Ramos (cell line): ENCODE data around the gene DOCK8.

Source experiments
- in situ Hi-C: fragments of 300-500 bp; cut with MboI; formaldehyde crosslinking; loops from one replicate; pipeline ENCODE4 v1.14.3; 2022; ENCODE audit warnings: low sequenced_read_pairs; ENCODE audit not compliant: unreplicated experiment

The DOCK8 gene

DNA sequence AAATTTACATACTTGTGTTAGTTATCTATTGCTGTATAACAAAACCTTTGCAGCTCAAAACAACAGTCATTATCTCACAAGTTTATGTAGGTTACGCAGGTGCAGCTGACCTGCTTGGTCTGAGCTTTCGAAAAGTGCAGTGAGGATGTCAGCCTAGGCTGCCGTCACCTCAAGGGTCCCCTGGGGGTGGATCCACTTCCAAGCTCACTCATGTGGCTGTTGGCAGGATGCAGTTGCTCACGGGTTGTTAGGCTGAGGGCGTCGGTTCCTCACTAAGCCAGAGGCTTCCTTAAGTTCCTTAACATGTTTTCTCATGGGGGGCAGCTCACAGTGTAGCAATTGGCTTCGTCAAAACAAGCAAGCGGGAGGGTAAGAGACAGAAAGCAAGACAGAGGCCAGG is 139.8 kb downstream of the DOCK8 start:
- in situ Hi-C loops, result no loop called here

DNA sequence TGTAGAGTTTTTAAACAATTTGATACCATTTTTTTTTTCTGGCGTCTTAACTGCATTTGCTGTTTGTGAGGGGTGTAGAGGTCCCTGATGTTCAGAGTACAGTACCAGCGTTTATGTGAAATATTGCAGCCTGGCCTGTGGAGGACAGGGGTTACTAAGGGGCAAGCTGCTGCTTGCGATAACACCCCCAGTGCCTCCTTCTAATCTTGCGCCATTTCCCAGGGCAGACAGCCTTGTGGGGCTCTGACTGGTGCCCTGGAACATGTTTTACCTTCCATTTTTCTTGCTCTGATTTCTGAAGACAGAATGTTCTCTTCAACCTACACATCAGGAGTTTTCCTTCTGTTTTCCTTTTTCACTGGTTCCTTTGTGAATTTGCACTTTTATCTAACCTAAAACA is 142.9 kb downstream of the DOCK8 start:
- in situ Hi-C loops, result no loop called here

DNA sequence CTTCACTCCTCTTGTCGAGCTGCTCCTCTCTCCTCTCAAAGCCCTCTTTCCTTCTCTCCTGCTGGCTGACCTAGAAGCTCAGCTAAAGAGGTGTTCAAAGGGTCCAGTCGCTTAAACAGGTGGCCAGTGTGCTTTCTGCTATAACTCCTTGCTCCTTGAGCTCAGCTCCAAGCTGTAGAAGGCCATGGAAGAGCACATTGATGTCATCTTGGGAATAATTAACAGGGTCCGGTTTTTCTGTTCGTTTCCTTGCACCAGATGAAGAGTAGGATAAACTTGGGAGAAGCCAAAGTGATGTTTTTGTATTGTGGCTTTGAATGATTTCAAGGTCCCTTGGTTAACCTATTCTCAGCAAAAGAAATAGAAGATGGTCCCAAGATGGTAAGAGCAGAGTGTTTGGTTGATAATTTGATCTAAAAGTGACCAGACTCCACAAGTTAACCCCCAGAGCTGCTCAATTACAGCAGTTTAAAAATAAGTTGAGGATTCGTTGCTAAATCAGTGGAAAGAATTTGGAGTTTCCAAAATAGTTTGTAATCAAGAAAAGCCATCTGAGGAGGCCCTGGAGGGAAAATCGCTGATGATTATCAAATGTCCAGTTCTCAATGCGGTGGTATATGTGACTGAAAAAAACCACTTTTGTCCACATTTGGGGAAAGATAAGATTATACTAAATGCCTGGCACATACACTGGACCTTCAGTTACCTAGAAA is 148.1 kb downstream of the DOCK8 start:
- in situ Hi-C loops, result no loop called here

DNA sequence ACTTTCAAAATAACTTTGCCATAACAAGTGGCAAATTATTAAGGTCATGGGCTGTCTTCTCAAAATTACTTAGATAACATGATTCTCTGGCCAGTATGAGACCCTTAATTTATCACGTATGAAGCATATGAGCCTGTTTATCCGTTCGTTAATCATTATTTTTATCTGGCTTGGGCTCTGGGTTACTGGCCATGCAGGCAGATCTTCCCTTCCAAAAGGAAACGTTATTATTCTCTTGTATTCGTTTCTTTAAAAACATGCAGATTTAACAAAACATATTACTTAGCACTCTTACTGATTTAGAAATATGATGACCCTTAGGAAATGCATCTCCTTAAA is 148.6 kb downstream of the DOCK8 start:
- in situ Hi-C loops, result no loop called here

DNA sequence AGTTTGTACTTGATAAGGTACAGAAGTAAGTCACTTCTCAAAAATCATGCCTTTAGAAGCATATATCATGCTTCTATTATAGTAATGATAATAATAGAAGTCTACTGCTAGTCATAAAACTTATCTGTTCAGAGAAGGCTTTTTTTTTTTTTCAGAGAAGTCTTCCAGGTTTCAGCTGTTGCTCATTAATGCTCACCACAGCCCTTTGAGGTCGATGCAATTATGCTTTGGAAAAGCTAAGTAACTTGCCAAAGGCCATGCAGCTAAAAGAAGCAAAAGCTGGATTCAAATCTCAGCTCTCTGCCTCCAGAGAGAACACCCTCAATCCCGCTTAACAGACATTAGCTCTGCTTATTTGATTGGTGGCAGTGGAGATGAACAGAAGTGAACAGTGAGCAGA is 150.8 kb downstream of the DOCK8 start:
- in situ Hi-C loops, result no loop called here

DNA sequence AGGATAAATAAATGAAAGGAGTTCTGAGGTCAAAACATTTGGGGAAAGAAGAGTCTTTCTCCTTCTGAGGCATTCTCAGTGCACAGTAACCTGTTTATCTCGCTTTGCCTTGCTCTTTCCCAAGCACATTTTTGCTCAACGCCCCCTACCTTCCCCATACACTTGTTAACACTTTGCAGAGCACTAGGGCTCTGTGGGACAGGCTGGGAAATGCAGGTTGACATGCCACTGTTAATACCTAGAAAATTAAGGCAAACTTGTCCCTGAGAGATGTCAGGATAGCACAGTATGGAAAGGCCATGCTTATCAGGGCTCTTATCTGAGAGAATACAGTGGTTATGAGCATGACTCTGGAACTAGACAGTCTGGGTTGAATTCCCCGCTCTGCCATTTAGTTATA is 152.0 kb downstream of the DOCK8 start:
- in situ Hi-C loops, result no loop called here

DNA sequence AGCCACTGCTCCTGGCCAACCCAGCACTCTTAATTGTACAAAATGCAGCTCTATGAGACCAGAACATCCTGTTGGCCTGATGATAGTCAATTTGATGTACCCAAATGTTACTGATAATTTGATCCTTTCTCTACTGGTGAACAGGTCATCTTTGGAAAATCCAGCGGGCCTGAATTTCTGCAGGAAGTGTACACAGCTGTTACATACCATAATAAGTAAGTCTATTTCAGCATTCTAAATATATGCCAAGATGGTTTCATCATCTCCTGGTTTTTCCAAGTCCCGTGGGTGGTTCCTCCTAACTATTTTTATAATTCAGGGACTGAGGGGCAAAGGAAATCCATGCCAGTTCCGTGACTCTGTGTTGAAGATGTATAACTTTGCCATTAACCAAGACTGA is 155.4 kb downstream of the DOCK8 start:
- in situ Hi-C loops, result no loop called here

DNA sequence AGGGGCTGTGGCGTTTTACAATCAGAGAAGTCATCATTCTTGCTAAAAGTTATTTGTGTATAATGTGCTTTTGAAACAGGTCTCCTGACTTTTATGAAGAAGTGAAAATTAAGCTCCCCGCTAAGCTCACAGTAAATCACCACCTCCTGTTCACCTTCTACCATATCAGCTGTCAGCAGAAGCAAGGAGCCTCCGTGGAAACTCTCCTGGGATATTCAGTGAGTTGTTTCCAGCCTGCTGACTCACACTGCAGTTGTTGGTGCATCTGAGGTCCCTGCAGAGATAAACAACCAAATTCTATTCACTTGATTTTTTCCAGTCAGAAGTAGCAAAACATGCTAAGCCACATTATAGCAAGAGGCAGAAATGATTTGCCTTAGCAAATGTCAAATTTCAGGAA is 156.7 kb downstream of the DOCK8 start:
- in situ Hi-C loops, result no loop called here

DNA sequence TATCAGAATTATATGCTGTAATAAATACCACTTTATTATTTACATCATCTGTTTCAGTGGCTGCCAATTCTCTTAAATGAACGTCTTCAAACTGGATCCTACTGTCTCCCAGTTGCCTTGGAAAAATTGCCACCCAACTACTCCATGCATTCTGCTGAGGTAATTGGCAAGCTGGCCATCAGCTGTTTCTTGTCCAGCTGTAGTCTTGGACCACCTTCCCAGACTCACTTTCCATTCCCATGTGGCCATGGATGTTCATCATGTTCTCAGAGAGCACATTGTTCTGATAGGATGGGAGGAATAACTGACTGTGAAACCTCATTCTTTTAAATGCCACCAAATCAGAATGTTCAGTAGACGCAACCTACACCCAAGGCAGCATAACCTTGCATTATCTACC is 157.5 kb downstream of the DOCK8 start:
- in situ Hi-C loops, result no loop called here

DNA sequence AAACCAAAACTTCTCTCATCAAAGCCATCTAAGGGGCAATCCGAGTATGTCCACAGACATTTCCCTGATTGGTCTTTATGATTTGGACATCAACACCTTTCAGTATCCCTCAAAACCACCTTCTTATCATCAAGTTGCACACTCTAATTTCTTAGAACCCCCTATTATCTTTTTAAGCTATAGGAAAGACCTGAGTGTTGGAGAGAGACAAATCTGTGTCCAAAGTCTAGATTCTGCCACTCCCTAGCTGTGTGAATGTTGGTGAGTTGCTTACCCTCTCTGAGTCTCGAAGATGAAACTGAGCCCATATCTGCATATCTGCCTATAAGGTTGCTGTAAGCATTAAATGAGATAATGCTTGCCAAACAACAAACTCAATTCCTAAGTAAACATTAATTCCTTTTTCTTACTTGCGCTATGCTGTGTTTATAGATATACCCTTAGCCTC is 159.1 kb downstream of the DOCK8 start:
- in situ Hi-C loops, result no loop called here

DNA sequence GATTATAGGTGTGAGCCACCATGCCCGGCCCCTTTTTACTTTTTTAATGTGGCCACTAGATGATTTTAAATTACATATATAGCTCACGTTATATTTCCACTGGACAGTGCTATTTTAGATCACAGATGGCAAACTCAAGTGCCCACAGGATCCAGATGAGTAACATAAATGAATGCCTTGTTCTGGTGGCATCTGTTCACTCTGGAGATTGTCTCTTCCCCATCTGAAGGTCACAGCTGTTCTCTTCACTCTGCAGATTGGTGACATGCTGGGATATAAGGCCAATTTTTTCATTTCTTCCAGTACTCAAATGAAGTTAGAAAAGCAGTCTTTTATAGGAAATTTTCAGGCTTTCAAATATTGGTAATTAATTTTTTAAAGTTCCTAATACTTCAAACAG is 160.1 kb downstream of the DOCK8 start:
- in situ Hi-C loops, result no loop called here

DNA sequence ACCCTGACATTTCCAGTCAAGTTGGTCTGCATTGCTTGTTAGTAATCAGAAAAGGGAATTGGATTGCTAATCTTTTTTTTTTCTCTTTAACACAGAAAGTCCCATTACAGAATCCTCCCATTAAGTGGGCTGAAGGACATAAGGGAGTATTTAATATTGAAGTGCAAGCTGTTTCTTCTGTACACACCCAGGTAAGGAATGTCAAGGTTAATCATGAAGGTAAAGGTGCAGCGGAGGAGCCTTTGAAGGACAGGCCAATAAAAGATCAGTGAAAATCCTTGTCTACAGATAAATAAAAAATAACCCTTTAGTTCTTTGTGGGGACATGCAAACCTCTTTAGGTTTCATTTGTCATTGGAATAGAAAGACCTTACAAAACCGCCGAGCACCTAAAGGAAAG is 161.4 kb downstream of the DOCK8 start:
- in situ Hi-C loops, result no loop called here

DNA sequence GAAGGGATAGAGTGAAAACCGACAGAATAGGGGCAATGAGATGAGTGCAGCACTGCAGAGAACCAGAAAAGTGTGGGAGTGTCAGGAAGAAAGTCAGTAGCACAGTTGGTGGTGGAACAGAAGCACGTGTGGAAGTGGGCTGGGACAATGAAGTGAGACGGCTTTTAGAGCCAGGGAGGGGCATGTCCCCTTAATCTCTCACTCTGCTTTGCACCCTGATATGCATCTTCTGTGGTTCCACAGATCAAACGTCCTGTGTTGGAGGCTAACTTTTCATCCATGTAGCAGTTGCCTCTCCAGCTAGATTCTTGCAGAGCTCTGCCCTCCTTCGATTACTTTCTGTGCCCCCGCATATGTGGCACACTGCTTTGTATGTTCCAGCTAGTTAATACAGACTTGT is 163.6 kb downstream of the DOCK8 start:
- in situ Hi-C loops, result no loop called here

DNA sequence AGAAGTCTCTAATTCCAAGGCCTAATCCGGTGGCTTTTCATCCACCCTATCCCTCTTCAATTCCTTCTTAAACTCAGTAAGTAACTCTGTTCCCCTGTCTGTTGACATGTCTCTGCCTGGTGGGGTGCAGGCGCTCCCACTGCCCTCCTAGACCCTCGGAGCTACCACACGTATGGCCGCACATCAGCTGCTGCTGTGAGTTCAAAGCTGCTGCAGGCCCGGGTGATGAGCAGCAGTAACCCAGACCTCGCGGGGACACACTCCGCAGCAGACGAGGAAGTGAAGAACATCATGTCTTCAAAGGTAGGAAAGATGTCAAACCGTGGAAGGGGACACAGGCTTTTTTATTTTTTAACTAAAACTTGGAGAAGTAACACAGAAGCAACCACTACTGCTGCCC is 167.7 kb downstream of the DOCK8 start:
- in situ Hi-C loops, result no loop called here

DNA sequence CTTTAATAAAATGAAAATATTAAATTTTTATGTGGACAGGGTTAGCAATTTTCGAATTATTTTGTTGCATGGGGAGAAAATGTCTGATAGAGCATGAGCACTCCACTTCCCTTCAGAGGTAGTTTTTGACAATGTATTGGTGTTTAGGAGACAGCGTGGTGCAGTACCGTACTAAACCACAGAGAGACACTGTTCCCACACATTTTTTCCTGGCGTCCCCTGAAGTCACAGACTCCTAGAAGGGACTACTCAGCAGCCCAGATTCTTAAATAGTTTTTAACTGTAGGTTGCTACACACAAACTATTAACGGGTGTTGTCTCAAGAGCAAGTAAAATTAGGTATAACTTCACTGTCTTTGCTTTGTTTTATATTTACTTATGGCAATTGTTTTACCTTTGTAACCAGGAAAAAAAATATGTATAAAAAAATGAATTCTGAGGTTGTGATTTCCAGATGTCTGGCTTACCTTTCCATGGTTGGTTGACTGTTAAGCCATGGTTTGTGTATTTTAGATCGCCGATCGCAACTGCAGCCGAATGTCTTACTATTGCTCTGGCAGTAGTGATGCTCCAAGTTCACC is 171.2 kb downstream of the DOCK8 start:
- in situ Hi-C loops, result no loop called here

DNA sequence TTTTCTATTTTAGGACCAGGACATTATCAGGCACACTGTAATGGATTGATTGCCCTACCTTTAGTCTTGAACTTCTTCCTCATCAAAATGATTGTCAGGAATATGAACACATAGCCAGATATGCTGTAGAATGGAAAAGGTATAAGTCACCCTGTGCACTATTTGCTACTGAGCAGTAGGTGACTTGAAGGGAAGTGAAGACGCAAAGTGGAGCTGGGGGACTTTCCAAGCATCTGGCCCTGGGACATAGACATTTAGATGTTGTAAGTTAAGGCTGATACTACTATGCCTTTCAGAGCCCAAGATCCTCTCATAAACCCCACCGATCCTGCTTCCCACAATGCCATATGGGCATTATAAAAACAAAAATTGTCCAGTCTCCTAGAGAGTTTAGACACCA is 174.5 kb downstream of the DOCK8 start:
- in situ Hi-C loops, result no loop called here

DNA sequence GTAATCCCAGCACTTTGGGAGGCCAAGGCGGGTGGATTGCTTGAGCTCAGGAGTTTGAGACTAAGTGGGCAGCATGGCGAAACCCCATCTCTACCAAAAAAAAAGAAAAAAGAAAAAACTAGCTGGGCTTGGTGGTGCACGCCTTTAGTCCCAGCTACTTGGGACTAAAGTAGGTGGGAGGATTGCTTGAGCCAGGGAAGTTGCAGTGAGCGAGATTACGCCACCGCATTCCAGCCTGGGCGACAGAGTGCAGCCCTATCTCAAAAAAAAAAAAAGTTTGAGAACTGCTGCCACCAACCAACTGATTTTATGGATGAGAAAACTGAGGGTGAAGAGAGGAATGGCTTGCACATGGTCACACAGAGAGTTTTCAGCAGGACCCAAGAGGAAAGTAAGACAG is 175.1 kb downstream of the DOCK8 start:
- in situ Hi-C loops, result no loop called here

DNA sequence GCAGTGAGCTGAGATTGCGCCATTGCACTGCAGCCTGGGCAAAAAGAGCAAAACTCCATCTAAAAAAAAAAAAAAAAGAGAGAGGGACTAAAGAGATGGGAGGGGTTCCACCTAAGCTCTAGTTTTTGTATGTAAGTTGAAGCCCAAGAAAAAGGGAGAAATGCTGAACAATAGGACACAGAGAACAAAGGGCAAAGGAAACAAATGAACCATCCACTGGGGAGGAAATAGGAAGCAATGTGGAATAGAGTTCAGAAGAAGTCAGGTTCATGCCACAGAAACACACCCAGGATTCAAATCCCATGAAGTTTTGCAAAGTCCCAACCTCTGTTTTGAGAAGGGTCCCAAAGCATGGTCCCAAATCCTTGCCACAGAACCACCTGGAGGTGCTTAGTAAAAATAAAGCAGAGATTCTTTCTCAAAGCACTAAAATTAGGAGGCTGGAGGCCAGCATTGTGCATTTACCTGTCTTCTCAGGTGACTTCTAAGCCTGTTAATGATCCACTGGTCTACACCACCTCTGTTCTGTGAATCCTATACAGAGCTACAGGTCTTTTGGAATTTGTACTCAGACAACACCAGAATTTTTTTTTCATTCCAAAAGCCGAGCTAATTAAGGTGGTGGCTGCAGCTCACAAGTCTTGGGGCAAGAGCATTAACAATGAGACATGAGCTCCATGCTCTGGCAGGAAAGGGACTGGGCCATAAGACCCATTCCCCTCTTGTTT is 177.6 kb downstream of the DOCK8 start:
- in situ Hi-C loops, result no loop called here

DNA sequence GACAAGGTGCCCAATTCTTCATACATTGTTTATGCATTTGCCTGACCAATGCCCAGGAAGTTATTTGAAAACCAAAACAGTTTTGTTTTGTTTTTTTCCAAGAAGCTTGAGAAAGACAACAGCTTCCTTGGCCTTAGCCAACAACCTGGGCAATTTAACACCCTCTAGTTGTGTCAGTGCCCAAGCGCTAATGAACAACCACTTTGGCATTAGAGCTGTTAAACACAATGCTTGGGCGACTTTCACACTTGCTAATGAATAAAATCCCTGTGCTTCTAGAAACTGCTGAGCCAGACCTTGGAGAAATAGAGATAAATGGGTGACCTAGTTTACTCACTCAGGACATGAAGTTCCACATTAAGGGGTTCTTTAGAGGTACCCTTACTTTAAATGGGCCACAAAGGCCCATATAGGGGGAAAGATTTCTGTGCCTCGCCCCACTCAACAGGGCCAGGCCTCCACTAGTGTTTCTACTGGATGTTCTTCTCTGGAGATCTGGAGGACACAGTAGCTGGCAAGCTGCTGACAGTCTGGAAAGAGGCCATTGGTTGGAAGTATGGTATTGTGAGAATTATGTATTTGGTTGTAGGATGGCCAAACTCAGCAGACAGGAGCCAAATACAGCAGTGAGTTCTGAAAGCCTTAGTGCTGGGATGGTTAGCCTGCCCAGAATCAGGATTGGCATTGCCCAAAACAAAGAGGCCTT is 179.8 kb downstream of the DOCK8 start:
- in situ Hi-C loops, result no loop called here

DNA sequence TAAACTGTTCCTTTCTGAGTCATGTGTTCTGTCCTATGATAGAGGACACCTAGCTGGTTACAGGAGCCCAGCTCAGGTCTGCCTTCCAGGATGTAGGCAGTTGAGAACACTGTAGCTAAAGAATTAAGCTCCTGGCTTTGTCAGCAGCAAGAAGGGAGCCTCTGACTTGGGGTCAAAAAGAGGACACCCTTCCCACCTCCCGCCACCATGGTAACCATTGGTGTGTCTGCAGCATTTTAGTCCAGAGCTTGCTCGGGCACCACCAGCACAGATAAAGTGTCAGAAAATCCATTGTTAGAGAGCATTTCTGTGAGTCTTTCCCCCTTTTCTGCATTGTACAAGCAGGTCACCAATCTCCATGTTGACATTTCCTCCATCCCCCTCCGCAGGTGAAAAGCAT is 181.7 kb downstream of the DOCK8 start:
- in situ Hi-C loops, result no loop called here

DNA sequence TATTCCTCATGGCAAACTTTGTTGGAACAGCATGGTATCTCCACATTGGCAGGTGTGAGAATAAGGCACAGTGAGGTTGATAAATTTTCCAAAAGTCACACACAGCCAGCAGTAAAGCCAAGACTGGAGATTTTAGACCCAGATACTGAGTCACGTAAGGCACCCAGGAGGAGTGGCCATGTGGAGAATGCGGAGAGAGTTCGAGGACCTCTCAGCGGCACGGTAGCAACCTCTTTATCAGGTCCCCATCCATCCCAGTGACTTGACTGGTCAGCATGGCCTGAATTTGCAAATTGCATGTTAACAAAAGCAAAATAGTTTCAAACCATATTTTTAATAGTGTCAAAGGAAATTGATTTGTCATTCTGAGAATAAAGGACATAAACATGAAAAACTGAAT is 183.4 kb downstream of the DOCK8 start:
- in situ Hi-C loops, result no loop called here
